Fibroblast of pulmonary artery (primary cell): ENCODE measurements around the gene HEATR1.
A peak's percentile ranks its signal among the peaks of the same experiment; 100 is the strongest.

ENCODE experiments used
- DNase-seq: peaks from one replicate; pipeline ENCODE4 v3.0.0-alpha.2; 2010; ENCODE audit warnings: low read depth
- H3K4me3 ChIP-seq: replicated peaks from 2 replicates; pipeline ENCODE4 v1.5.1; 2011; ENCODE audit warnings: low read depth, mild to moderate bottlenecking, control low read depth, low read length, moderate library complexity
- CTCF ChIP-seq: IDR thresholded peaks from 2 replicates; pipeline ENCODE4 v1.5.1; 2011; ENCODE audit warnings: mild to moderate bottlenecking, control low read depth, low read length, inconsistent platforms; ENCODE audit errors: missing control alignments

Gene HEATR1

GRCh38 chr1:236520445-236521005 is 83.8 kb downstream of the HEATR1 start:
- no peak overlapping the region for H3K4me3 ChIP-seq
- no peak for DNase-seq
- no peak for TF ChIP-seq CTCF

- TF ChIP-seq CTCF: no peak
- peak; percentile 41 for DNase-seq
- no peak overlapping the region for H3K4me3 ChIP-seq
Measured at GRCh38 chr1:236518322-236518721, 86.0 kb downstream of the HEATR1 start.

GRCh38 chr1:236516929-236517704 is 87.2 kb downstream of the HEATR1 start:
- TF ChIP-seq CTCF: no peak
- DNase-seq: peak; percentile 70
- no peak overlapping the region for H3K4me3 ChIP-seq

GRCh38 chr1:236515443-236515958 is 88.8 kb downstream of the HEATR1 start:
- DNase-seq: no peak
- no peak for TF ChIP-seq CTCF
- no peak overlapping the region for H3K4me3 ChIP-seq

- no peak for DNase-seq
- no peak for TF ChIP-seq CTCF
- H3K4me3 ChIP-seq: no peak overlapping the region
Measured at GRCh38 chr1:236514703-236515442, 89.4 kb downstream of the HEATR1 start.

- no peak for DNase-seq
- TF ChIP-seq CTCF: no peak
- H3K4me3 ChIP-seq: no peak overlapping the region
Measured at GRCh38 chr1:236511735-236512418, 92.4 kb downstream of the HEATR1 start.
